ENCODE data around the gene DCTPP1. TPM values are rescaled to one million over a fixed set of nuclear protein-coding genes. Genes with fewer than 3 reads are reported as not detected.
A peak's percentile ranks its signal among the peaks of the same experiment; 100 is the strongest.

The DCTPP1 gene
- total RNA-seq, 2 experiments from 2014 or later, result 87.5 to 96.6 TPM

DNA sequence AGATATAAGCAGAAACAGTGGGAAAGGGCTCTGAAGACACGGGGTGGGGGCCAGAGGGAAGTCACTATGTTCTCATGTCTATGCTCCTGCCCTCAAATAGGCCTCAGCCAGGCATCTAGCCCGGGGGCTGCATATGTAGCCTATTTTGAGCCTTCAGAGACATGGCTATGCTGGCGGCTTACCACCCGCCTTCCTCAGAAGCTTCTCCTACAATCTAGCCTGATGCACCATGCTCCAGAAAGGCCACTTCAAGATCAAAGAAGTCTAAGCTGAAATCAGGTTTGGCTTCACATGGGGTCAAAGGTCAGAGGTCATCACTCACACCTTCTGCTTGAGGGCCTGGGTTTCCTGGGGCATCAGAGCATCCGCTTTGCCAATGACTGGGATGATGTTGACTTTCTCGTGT is 49.0 kb downstream of the DCTPP1 start:
- POLR2A ChIA-PET, result interaction anchor here (0.9 kb wide), 1 partner anchor 15 kb away, joined by 3 read pairs; no protein-coding TSS in a partner anchor
- CTCF ChIA-PET, result interaction anchor here (0.9 to 4.4 kb wide), 4 partner anchors 12 to 49 kb away, joined by 3 to 24 read pairs (median 13); partner anchors contain the start of genes DCTPP1 and ZNF48
- DNase-seq, result no peak
- Mint-ChIP-seq H3K9me3 (no peaks in the 10 kb centered on the region), H3K4me3 (peak overlapping the region; percentile 95), H3K36me3 (peaks cover 27% of the 10 kb centered on the region), H3K4me1 (ENCODE audit: low read depth) (peaks cover 49% of the 10 kb centered on the region), H3K27me3 (no peaks in the 10 kb centered on the region), H3K27ac (peak overlapping the region; percentile 95)
- intact Hi-C loops (cut with micrococcal nuclease), result loop anchor here (2.0 kb wide), 1 partner anchor 14 kb away; the partner anchor contains the start of gene ZNF48

DNA sequence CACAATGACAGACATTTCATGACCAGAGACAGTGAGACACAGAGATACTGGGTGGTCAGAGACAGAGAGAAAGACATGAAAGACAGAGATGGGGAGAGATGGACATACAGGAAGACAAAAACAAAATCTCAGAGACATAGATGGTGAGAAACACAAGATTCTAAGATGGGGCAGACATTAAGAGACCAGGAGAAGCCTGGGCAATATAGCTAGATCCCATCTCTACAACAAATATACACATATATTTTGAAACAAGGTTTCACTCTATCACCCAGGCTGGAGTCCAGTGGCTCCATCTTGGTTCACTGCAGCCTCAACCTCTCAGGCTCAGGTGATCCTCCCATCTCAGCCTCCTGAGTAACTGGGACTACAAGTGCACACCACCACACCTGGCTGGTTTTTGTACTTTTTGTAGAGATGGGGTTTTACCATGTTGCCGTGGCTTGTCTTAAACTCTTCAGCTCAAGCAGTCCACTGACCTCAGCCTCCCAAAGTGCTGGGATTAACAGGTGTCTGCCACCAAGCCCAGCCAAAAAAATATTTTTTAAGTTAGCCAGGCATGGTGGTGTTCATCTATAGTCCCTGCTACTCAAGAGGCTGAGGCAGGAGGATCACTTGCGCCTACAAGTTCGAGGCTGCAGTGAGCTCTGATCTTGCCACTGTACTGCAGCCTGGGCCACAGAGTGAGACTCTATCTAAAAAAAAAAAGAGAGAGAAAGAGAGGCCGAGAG is 49.6 kb downstream of the DCTPP1 start:
- Mint-ChIP-seq H3K27ac (peak overlapping the region; percentile 95), H3K27me3 (no peaks in the 10 kb centered on the region), H3K4me1 (ENCODE audit: low read depth) (peaks cover 49% of the 10 kb centered on the region), H3K36me3 (peaks cover 27% of the 10 kb centered on the region), H3K9me3 (no peaks in the 10 kb centered on the region), H3K4me3 (peak overlapping the region; percentile 99)
- ChIA-PET POLR2A (interaction anchor here (0.8 to 0.9 kb wide), 2 partner anchors 9 to 16 kb away, joined by 3 to 4 read pairs; no protein-coding TSS in a partner anchor), CTCF (interaction anchor here (1.0 to 4.4 kb wide), 4 partner anchors 13 to 29 kb away, joined by 3 to 24 read pairs (median 13); partner anchors contain the start of genes ZNF48 and ZNF771)
- no peak for DNase-seq
- intact Hi-C loops (cut with micrococcal nuclease), result loop anchor here (2.0 kb wide), 1 partner anchor 15 kb away; the partner anchor contains the start of gene ZNF48

DNA sequence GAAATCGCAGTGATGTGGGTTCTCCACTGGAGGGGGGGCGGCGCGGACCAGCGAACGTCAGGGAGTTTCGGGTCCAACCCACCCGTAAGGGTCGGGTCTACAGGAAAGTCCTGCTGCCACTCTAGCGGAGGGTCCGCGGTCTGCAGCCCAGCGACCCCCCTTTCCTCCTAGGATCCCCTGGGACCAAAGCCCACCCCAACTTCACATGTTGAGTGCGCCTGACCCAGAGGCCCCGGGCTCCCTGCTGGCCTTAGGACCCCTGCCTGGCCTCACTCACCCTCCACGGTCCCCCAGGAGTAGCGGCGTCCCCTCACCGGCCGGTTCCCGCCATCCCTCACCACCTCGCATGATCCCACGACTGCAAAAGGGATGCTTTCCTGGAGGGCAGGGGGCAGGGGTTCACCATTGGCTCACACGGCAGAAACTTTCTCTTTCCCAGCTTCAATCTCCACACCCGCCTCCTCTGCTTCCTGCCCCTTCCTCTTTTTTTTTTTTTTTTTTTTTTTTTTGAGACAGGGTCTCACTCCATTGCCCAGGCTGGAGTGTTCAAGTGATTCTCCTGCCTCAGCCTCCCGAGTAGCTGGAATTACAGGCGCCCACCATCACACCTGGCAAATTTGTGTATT is 50.6 kb downstream of the DCTPP1 start:
- Mint-ChIP-seq H3K27me3 (no peaks in the 10 kb centered on the region), H3K9me3 (no peaks in the 10 kb centered on the region), H3K4me3 (peak overlapping the region; percentile 99), H3K4me1 (ENCODE audit: low read depth) (peaks cover 48% of the 10 kb centered on the region), H3K27ac (peak overlapping the region; percentile 96), H3K36me3 (peaks cover 27% of the 10 kb centered on the region)
- intact Hi-C loops (cut with micrococcal nuclease), result loop anchor here (10.0 kb wide), 2 partner anchors 546 to 554 kb away; partner anchors contain the start of genes FBXL19 and MVP
- POLR2A ChIA-PET, result interaction anchor here (0.8 kb wide), 1 partner anchor 8 kb away, joined by 4 read pairs; no protein-coding TSS in a partner anchor
- CTCF ChIA-PET, result interaction anchor here (1.0 kb wide), 1 partner anchor 29 kb away, joined by 3 read pairs; the partner anchor contains the start of gene ZNF771
- no peak for DNase-seq

DNA sequence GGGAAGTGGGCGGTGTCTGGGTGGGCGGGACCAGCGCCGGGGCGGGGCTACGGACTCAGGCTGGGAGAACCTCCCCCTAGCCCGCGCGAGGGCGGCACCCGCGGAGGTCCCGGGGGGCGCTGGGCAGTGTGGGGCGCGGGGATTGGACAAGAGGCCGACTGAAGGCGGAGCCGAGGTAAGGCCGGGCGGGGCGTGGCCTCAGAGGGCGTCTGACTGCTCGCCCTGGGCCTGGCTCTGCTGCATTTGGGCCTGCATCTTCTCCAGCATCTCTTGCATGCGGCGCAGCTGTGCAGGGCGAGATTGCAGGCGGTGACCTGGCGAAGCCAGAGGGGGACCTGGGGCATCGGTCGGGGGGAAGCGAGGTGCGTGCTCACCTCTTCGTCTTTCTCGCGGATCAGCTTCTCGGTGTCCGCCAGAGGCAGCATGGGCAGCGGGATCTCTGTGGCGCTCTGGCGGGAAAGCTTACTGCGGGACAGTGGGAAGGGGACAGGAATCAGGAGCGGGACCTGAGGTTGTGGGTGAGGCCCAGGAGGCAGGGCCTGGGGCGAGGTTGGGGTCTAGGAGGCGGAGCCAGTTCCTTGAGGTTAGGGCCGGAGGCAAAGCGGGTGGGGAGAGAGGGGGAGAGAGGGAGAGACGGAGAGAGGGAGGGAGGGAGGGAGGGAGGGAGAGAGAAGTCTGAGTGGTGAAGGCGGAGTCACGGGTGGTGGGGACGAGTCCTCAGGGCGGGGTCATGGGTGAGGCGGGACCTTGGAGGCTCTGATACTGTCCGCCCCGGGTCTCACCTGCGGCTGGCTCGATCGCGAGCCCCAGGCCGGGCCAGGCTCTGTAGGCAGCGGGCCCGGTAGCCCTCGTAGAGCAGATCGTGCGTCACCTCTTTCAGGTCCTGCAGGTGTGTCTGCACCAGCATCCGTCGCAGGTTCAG is 51.3 kb downstream of the DCTPP1 start:
- Mint-ChIP-seq H3K4me1 (ENCODE audit: low read depth) (peaks cover 44% of the 10 kb centered on the region), H3K27me3 (no peaks in the 10 kb centered on the region), H3K4me3 (peak overlapping the region; percentile 99), H3K36me3 (peaks cover 27% of the 10 kb centered on the region), H3K9me3 (no peaks in the 10 kb centered on the region), H3K27ac (peak overlapping the region; percentile 96)
- peak; percentile 100 for DNase-seq
- ChIA-PET POLR2A (interaction anchor here (0.6 to 1.6 kb wide), 4 partner anchors 11 to 652 kb away, joined by 3 to 6 read pairs (median 4); partner anchors contain the start of gene ZNF771), CTCF (no interaction called here)
- intact Hi-C loops (cut with micrococcal nuclease), result loop anchor here (1.0 to 10.0 kb wide), 5 partner anchors 8 to 554 kb away; partner anchors contain the start of genes FBXL19, MVP, TBC1D10B and YPEL3

DNA sequence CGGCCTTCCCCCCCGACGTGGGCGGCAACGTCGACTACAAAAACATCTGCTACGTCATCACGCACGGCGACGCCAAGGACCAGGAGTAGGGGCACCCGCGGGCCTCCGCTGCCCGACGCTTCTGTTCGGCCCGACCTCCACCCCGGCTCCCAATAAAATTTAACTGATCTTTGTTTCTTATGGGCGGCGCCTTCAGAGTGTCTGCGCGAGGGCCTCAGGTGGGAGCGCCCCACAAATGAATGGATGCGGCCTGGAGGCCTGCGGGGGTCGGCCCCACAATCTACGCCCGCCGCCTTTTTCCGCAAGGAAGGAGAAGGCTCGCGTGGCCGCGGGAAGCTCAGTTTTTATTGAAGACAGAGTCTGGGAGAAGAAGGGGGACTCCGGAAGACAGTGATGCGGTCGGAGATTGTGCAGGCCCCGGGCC is 52.0 kb downstream of the DCTPP1 start:
- H3K9me3 Mint-ChIP-seq, result no peaks in the 10 kb centered on the region

DNA sequence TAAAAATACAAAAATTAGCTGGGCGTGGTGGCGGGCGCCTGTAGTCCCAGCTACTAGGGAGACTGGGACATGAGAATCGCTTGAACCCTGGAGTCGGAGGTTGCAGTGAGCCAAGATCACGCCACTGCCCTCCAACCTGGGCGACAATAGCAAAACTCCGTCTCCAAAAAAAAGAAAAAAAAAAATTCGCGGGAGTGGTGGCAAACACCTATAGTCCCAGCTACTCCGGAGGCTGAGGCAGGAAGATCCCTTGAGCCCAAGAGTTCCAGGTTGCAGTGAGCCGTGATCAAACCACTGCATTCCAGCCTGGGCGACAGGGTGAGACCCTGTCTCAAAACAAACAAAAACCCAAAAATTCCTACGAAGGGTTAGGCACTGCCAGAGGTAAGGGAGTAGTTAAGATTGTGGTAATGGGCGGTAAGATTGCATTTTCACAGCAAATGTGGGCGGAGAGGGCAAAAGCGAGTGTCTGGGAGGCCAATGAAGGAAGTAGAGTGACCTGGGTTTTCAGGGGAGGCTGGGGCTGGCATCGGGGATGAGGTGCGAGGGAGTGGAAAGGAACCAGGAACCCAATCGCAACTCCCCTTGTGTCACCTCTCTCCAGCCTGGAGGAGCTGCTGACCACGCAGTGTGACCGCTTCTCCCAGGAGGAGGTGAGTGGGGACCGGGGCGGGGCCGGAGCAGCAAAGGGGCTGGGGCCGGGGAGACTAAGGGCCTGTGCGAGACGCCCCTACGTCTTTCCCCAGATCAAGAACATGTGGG is 52.6 kb downstream of the DCTPP1 start:
- Mint-ChIP-seq H3K36me3 (peaks cover 27% of the 10 kb centered on the region), H3K4me3 (peak overlapping the region; percentile 99), H3K9me3 (no peaks in the 10 kb centered on the region), H3K27me3 (no peaks in the 10 kb centered on the region), H3K27ac (peak overlapping the region; percentile 96), H3K4me1 (ENCODE audit: low read depth) (peaks cover 36% of the 10 kb centered on the region)
- POLR2A ChIA-PET, result interaction anchor here (1.1 to 1.6 kb wide), 3 partner anchors 10 to 30 kb away, joined by 4 to 6 read pairs (median 5); partner anchors contain the start of gene ZNF771
- CTCF ChIA-PET, result no interaction called here
- no peak for DNase-seq
- intact Hi-C loops (cut with micrococcal nuclease), result loop anchor here (10.0 kb wide), 2 partner anchors 548 to 552 kb away; partner anchors contain the start of genes FBXL19 and MVP

More for the DNA sequence above, 52.0 kb downstream of the DCTPP1 start:
- peaks cover 27% of the 10 kb centered on the region for H3K36me3 Mint-ChIP-seq
- peaks cover 39% of the 10 kb centered on the region for H3K4me1 Mint-ChIP-seq (ENCODE audit: low read depth)
- peak; percentile 91 for DNase-seq
- H3K27me3 Mint-ChIP-seq, result no peaks in the 10 kb centered on the region
- intact Hi-C loops (cut with micrococcal nuclease), result loop anchor here (1.0 to 10.0 kb wide), 5 partner anchors 8 to 553 kb away; partner anchors contain the start of genes FBXL19, MVP, TBC1D10B and YPEL3
- peak overlapping the region; percentile 99 for H3K4me3 Mint-ChIP-seq
- H3K27ac Mint-ChIP-seq, result peak overlapping the region; percentile 96
- POLR2A ChIA-PET, result interaction anchor here (0.6 to 1.6 kb wide), 4 partner anchors 11 to 651 kb away, joined by 3 to 6 read pairs (median 4); partner anchors contain the start of gene ZNF771
- CTCF ChIA-PET, result no interaction called here

DNA sequence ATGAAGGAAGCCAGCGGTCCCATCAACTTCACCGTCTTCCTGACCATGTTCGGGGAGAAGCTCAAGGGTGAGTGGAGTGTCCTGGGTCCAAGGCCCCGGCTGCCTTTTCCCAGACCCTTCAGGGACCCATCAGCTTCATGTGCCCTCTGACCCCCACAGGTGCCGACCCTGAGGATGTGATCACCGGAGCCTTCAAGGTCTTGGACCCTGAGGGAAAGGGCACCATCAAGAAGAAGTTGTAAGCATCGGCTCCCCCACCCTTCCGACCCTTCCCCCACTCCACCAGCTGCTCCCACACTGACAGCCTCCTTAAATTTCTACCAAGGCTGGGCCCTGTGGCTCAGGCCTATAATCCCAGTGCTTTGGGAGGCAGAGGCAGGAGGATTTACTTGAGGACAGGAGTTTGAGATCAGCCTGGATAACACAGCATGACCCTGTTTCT is 53.3 kb downstream of the DCTPP1 start:
- Mint-ChIP-seq H3K27me3 (no peaks in the 10 kb centered on the region), H3K9me3 (no peaks in the 10 kb centered on the region), H3K4me3 (no peak overlapping the region), H3K4me1 (ENCODE audit: low read depth) (peaks cover 42% of the 10 kb centered on the region), H3K36me3 (peaks cover 24% of the 10 kb centered on the region), H3K27ac (peak overlapping the region; percentile 96)
- intact Hi-C loops (cut with micrococcal nuclease), result loop anchor here (10.0 kb wide), 2 partner anchors 548 to 552 kb away; partner anchors contain the start of genes FBXL19 and MVP
- CTCF ChIA-PET, result no interaction called here
- POLR2A ChIA-PET, result no interaction called here
- no peak for DNase-seq

DNA sequence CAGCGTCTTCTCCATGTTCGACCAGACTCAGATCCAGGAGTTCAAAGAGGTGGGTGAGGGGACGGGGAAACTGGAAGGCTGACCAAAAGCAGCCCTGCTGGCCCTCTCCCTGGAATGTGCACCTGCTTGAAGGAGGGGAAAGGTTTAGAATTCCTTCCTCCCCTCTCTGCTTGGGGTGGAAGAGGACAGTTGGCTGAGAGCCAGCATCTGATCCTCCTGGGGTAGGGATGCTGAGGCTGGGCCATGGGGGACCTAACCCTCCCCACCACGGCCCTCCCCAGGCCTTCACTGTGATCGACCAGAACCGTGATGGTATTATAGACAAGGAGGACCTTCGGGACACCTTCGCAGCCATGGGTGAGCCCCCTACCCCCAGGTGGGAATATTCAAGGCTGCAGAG is 54.0 kb downstream of the DCTPP1 start:
- H3K27ac Mint-ChIP-seq, result peak overlapping the region; percentile 63
- ChIA-PET POLR2A (no interaction called here), CTCF (no interaction called here)
- no peaks in the 10 kb centered on the region for H3K27me3 Mint-ChIP-seq
- intact Hi-C loops (cut with micrococcal nuclease), result loop anchor here (10.0 kb wide), 2 partner anchors 549 to 551 kb away; partner anchors contain the start of genes FBXL19 and MVP
- H3K4me1 Mint-ChIP-seq (ENCODE audit: low read depth), result peaks cover 40% of the 10 kb centered on the region
- H3K9me3 Mint-ChIP-seq, result no peaks in the 10 kb centered on the region
- no peak overlapping the region for H3K4me3 Mint-ChIP-seq
- no peak for DNase-seq
- peaks cover 19% of the 10 kb centered on the region for H3K36me3 Mint-ChIP-seq

DNA sequence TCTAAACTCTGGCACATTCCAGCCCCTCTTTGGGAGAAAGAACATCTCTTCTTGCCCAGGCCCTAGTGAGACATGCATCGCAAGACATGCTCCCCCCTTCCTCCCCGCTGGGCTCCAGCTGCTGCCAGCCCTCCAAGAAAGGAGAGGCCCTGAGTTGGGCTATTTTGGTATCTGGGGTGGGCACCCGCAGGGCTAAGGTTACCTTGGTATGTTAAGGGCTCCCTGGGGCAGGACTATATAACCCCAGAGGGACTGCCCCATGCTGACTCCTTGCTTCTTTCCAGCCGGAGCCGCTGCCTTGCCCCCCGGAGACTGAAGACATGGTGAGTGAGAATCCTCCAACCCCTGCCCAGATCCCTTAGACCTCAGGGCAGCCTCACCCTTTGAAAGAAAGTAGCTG is 55.3 kb downstream of the DCTPP1 start, which contains the start of gene MYL11:
Gene MYL11 (plus strand): TSS at position 265 of the 400 bp plus-strand sequence. CDS start 56 bp downstream, at position 321.
- Mint-ChIP-seq H3K27ac (peak within 1 kb of the TSS; percentile 63), H3K36me3 (peaks cover 13% of the 10 kb centered on the region), H3K4me3 (no peak within 1 kb of the TSS), H3K9me3 (no peaks in the 10 kb centered on the region), H3K4me1 (ENCODE audit: low read depth) (peaks cover 28% of the 10 kb centered on the region), H3K27me3 (peaks cover 3% of the 10 kb centered on the region)
- DNase-seq, result no peak
- CTCF ChIA-PET, result no interaction called here
- intact Hi-C loops (cut with micrococcal nuclease), result loop anchor here (10.0 kb wide), 2 partner anchors 550 kb away; partner anchors contain the start of genes FBXL19 and MVP
- POLR2A ChIA-PET, result interaction anchor here (0.6 kb wide), 1 partner anchor 183 kb away, joined by 3 read pairs; no protein-coding TSS in a partner anchor

Measured in activated CD4-positive, alpha-beta memory T cell treated with anti-CD3 and anti-CD28 coated beads for 36 hours (primary cell).